Smooth muscle cell of the brain vasculature (primary cell): ENCODE results near the gene TRMT61A.
A peak's percentile ranks its signal among the peaks of the same experiment; 100 is the strongest.

Source experiments
- DNase-seq: peaks from one replicate; pipeline ENCODE4 v3.0.0-alpha.2; 2012; ENCODE audit warnings: low read depth, low spot score

Gene TRMT61A

DNA sequence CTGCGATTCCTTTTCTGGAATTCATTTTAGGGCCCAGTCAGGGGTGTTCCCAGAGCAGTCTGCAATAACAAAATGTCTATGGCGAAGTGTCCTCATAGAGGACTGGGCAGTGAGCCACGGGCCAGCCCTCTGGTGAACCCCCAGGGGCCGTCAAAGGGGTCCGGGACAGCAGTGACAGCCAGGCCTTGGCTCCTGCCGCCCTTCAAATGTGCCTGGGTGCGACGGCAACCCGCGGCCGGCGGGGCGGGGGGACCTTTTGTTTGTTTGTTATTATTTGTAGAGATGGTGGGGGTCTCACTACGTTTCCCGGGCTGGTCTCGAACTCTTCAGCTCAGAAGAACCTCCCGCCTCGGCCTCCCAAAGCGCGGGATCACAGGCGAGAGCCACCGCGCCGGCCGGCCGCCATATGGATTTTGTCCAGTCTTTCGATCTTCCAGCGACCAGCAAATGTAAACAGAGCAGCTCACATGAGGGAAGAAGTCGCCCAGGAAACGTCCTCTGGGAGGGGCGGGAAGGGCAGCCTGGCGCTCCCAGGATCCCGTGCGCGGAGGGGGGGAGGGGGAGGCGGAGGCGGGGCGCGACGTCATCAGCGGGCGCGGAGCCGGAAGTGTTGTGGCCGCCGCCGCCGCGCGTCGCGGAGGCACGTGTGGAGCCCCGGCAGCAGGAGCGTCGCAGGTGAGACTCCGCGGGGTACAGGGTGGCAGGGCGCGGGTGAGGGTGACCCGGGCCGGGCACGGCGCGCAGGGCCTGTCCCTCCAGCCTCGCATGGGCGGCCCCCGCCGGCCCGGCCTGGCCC is at the start of gene TRMT61A:
Gene TRMT61A (plus strand): TSS at position 610 of the 796 bp plus-strand sequence. CDS start 783 bp downstream, outside the sequence.
- DNase-seq: peak; percentile 70

GRCh38 chr14:103480595-103480994 is 48.4 kb upstream of the TRMT61A start:
- no peak for DNase-seq

GRCh38 chr14:103483600-103483999 is 45.4 kb upstream of the TRMT61A start:
- DNase-seq: no peak

GRCh38 chr14:103485504-103485903 is 43.5 kb upstream of the TRMT61A start:
- no peak for DNase-seq

- DNase-seq: no peak
Measured at GRCh38 chr14:103488071-103488470, 40.9 kb upstream of the TRMT61A start.

DNA sequence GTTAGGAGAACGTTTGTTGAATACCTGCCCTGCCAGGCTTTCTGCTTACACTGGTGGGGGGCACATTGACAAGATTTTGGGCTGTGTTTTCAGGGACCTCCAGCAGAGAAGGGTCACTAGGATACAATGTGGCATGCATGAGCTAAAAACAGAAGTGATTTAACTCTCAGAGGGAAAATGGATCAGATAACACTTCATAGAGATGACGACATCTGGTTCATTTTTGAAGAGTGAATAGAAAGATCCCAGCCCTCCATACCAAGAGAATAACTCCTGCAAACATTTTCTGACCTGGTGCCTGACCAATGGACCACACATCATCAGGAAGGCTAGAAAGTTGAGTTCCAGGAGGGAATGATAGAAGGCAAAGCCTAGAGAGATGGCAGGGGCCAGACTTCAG is 40.0 kb upstream of the TRMT61A start:
- no peak for DNase-seq

- no peak for DNase-seq
Measured at GRCh38 chr14:103489621-103490020, 39.4 kb upstream of the TRMT61A start.

GRCh38 chr14:103491691-103492090 is 37.3 kb upstream of the TRMT61A start:
- no peak for DNase-seq

GRCh38 chr14:103492156-103492925 is 36.7 kb upstream of the TRMT61A start:
- no peak for DNase-seq

- no peak for DNase-seq
Measured at GRCh38 chr14:103495854-103496253, 33.1 kb upstream of the TRMT61A start.

GRCh38 chr14:103496776-103497175 is 32.2 kb upstream of the TRMT61A start:
- no peak for DNase-seq

DNA sequence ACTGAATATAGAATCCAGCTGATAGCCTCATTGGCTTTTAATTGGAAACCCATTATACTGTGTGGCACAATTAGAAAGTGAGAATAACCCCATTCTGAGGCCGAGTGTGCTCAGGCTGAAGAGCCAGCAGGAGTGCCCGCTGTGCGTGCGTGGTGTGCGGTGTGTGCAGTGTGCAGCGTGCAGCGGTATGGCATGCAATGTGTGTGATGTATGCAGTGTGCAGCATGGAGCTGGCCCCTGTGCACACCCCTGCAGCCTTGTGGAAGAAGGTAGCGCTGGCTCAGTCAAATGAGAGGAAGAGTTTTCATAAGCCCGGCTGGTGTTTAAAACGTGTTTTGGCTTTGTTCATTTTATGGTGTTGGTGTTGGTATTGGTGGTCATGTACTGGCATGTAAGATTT is 29.3 kb upstream of the TRMT61A start:
- no peak for DNase-seq

GRCh38 chr14:103500148-103500990 is 28.6 kb upstream of the TRMT61A start:
- DNase-seq: peak; percentile 60

DNA sequence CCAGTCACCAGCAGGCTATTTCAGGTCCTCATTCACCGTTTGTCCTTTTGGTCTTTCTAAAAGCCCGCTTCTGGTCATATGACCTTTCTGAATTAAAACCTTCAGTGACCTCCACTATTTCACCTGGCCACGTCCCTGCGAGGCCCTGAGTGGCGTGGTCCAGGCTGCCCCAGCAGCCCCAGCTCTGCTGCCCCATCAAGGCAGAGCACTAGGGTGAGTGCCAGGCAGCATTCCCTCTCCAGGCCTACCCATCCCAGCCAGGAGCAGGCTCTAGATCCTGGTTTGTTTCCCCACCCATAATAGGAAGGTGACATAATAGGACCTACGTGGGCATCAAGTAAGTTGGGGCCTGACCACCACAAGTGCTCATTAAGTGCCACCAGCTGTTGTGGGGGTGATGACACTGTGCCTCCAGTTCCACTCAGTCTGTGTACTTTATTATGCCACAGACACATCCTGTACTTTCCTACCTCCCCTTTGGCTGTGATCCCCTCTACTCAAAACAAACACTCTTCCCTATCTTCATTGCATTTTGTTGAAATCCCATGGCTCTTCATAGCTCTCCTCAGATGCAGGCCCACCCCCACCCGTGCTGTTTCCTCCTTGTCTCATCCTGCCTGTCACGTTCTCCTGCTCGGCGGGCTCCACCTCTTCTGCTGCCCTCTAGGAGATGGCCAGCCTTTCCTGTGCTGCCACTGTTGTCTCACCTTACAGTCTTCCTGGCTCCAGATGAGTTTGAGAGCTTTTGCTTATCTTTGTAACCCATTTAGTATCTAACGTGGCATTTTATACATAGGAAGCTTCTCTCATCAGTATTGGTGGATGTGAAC is 27.7 kb upstream of the TRMT61A start:
- DNase-seq: no peak

- DNase-seq: no peak
Measured at GRCh38 chr14:103501921-103502669, 26.9 kb upstream of the TRMT61A start.

- no peak for DNase-seq
Measured at GRCh38 chr14:103502877-103503276, 26.1 kb upstream of the TRMT61A start.

GRCh38 chr14:103503296-103503695 is 25.7 kb upstream of the TRMT61A start:
- no peak for DNase-seq

GRCh38 chr14:103504991-103505565 is 23.9 kb upstream of the TRMT61A start:
- no peak for DNase-seq

DNA sequence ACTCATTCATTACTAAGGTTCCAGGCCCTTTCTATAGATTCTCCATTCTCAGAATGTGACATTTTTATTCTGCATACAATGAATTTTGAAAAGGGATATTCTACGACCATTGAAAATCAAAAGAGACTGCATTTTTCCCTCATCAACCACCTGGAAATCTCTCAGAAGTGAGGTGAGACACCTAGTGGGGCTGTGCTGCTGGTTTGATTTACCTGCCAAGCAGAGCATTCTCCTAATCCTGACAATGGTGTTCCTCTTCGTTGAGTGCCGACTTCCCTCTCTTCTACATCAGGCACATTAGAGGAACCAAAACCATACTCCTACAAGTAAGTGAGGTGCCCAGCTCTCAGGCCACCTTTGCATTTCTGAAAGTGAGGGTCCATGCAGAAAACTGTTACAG is 21.2 kb upstream of the TRMT61A start:
- no peak for DNase-seq
